ENCODE results near the gene LAIR1.

LAIR1 gene

GRCh38 chr19:54312436-54313377, 52.0 kb downstream of the LAIR1 start, which contains the start of gene LILRA5:
Gene LILRA5 (minus strand): TSS chr19:54313166. CDS start chr19:54313019, 147 bp downstream.
- no peaks in the 10 kb centered on the region for H3K9me3 Mint-ChIP-seq
- peaks cover 65% of the 10 kb centered on the region for H3K27me3 Mint-ChIP-seq
- CTCF ChIA-PET = no interaction called here
- H3K36me3 Mint-ChIP-seq = no peaks in the 10 kb centered on the region
- H3K4me3 Mint-ChIP-seq = no peak within 1 kb of the TSS
- DNase-seq = no peak
- H3K4me1 Mint-ChIP-seq = no peaks in the 10 kb centered on the region
- no peak within 1 kb of the TSS for H3K27ac Mint-ChIP-seq

- H3K4me1 Mint-ChIP-seq = no peaks in the 10 kb centered on the region
- no peaks in the 10 kb centered on the region for H3K9me3 Mint-ChIP-seq
- no peak overlapping the region for H3K4me3 Mint-ChIP-seq
- no peak for DNase-seq
- H3K27ac Mint-ChIP-seq = no peak overlapping the region
- CTCF ChIA-PET = no interaction called here
- peaks cover 65% of the 10 kb centered on the region for H3K27me3 Mint-ChIP-seq
- H3K36me3 Mint-ChIP-seq = no peaks in the 10 kb centered on the region
Measured at GRCh38 chr19:54312011-54312410, 52.7 kb downstream of the LAIR1 start.

- Mint-ChIP-seq H3K27ac (no peak overlapping the region), H3K4me1 (no peaks in the 10 kb centered on the region), H3K9me3 (no peaks in the 10 kb centered on the region), H3K36me3 (no peaks in the 10 kb centered on the region), H3K4me3 (no peak overlapping the region), H3K27me3 (peaks cover 64% of the 10 kb centered on the region)
- DNase-seq = no peak
- CTCF ChIA-PET = no interaction called here
Measured at GRCh38 chr19:54311486-54311885, 53.2 kb downstream of the LAIR1 start.

- H3K27me3 Mint-ChIP-seq = peaks cover 66% of the 10 kb centered on the region
- H3K36me3 Mint-ChIP-seq = no peaks in the 10 kb centered on the region
- H3K4me3 Mint-ChIP-seq = no peak overlapping the region
- no peaks in the 10 kb centered on the region for H3K4me1 Mint-ChIP-seq
- H3K9me3 Mint-ChIP-seq = no peaks in the 10 kb centered on the region
- H3K27ac Mint-ChIP-seq = no peak overlapping the region
- CTCF ChIA-PET = no interaction called here
- no peak for DNase-seq
Measured at GRCh38 chr19:54310543-54310942, 54.2 kb downstream of the LAIR1 start.

- no peak overlapping the region for H3K27ac Mint-ChIP-seq
- DNase-seq = no peak
- no peaks in the 10 kb centered on the region for H3K36me3 Mint-ChIP-seq
- peaks cover 5% of the 10 kb centered on the region for H3K4me1 Mint-ChIP-seq
- H3K4me3 Mint-ChIP-seq = no peak overlapping the region
- CTCF ChIA-PET = no interaction called here
- no peaks in the 10 kb centered on the region for H3K9me3 Mint-ChIP-seq
- peaks cover 70% of the 10 kb centered on the region for H3K27me3 Mint-ChIP-seq
Measured at GRCh38 chr19:54309811-54310210, 54.9 kb downstream of the LAIR1 start.

- CTCF ChIA-PET = interaction anchor here (1.0 to 1.2 kb wide), 2 partner anchors 39 to 132 kb away, joined by 3 read pairs; no protein-coding TSS in a partner anchor
- Mint-ChIP-seq H3K9me3 (no peaks in the 10 kb centered on the region), H3K36me3 (no peaks in the 10 kb centered on the region), H3K4me3 (no peak overlapping the region), H3K27ac (no peak overlapping the region), H3K27me3 (peaks cover 61% of the 10 kb centered on the region), H3K4me1 (peaks cover 22% of the 10 kb centered on the region)
- no peak for DNase-seq
Measured at GRCh38 chr19:54307389-54308020, 57.2 kb downstream of the LAIR1 start.

GRCh38 chr19:54305141-54305540, 59.6 kb downstream of the LAIR1 start:
- DNase-seq = no peak
- CTCF ChIA-PET = no interaction called here
- H3K4me3 Mint-ChIP-seq = no peak overlapping the region
- no peaks in the 10 kb centered on the region for H3K36me3 Mint-ChIP-seq
- H3K4me1 Mint-ChIP-seq = peaks cover 25% of the 10 kb centered on the region
- H3K27me3 Mint-ChIP-seq = peaks cover 51% of the 10 kb centered on the region
- H3K27ac Mint-ChIP-seq = no peak overlapping the region
- no peaks in the 10 kb centered on the region for H3K9me3 Mint-ChIP-seq

- peaks cover 25% of the 10 kb centered on the region for H3K4me1 Mint-ChIP-seq
- no peak overlapping the region for H3K27ac Mint-ChIP-seq
- no peaks in the 10 kb centered on the region for H3K36me3 Mint-ChIP-seq
- H3K9me3 Mint-ChIP-seq = no peaks in the 10 kb centered on the region
- H3K4me3 Mint-ChIP-seq = no peak overlapping the region
- CTCF ChIA-PET = no interaction called here
- H3K27me3 Mint-ChIP-seq = peaks cover 60% of the 10 kb centered on the region
- no peak for DNase-seq
Measured at GRCh38 chr19:54302257-54302656, 62.5 kb downstream of the LAIR1 start.
